HG03342 (cell line): ENCODE measurements around the gene SFSWAP.
"Not testable (repeated sequence)": the region's sequence is repeated elsewhere in the genome, so short reads cannot be mapped to it uniquely, and the experiment has no call there.

Source experiments
- ATAC-seq: cut with Tn5 transposase; IDR thresholded peaks from one replicate; pipeline ENCODE4 v1.9.1; 2021; ENCODE audit warnings: mild to moderate bottlenecking, moderate library complexity; ENCODE audit not compliant: unreplicated experiment

Gene SFSWAP

GRCh38 chr12:131679186-131679585 is 31.7 kb upstream of the SFSWAP start:
- ATAC-seq: not testable (repeated sequence)

- not testable (repeated sequence) for ATAC-seq
Measured at GRCh38 chr12:131679816-131680215, 31.1 kb upstream of the SFSWAP start.

GRCh38 chr12:131680392-131681256 is 30.3 kb upstream of the SFSWAP start:
- not testable (repeated sequence) for ATAC-seq

- no peak for ATAC-seq
Measured at GRCh38 chr12:131681257-131681620, 29.7 kb upstream of the SFSWAP start.

GRCh38 chr12:131681746-131682509 is 29.0 kb upstream of the SFSWAP start:
- ATAC-seq: not testable (repeated sequence)

GRCh38 chr12:131682510-131682895 is 28.4 kb upstream of the SFSWAP start:
- ATAC-seq: no peak

GRCh38 chr12:131683266-131684014 is 27.4 kb upstream of the SFSWAP start:
- ATAC-seq: no peak

- no peak for ATAC-seq
Measured at GRCh38 chr12:131684015-131684725, 26.7 kb upstream of the SFSWAP start.

GRCh38 chr12:131687346-131688125 is 23.4 kb upstream of the SFSWAP start:
- ATAC-seq: no peak

GRCh38 chr12:131688131-131688844 is 22.6 kb upstream of the SFSWAP start:
- no peak for ATAC-seq

- ATAC-seq: no peak
Measured at GRCh38 chr12:131688845-131689154, 22.1 kb upstream of the SFSWAP start.

- no peak for ATAC-seq
Measured at GRCh38 chr12:131690320-131690719, 20.6 kb upstream of the SFSWAP start.

- no peak for ATAC-seq
Measured at GRCh38 chr12:131692431-131692830, 18.5 kb upstream of the SFSWAP start.

GRCh38 chr12:131693149-131693548 is 17.7 kb upstream of the SFSWAP start:
- ATAC-seq: no peak

GRCh38 chr12:131694116-131694838 is 16.6 kb upstream of the SFSWAP start:
- ATAC-seq: no peak

- no peak for ATAC-seq
Measured at GRCh38 chr12:131695968-131696367, 14.9 kb upstream of the SFSWAP start.

GRCh38 chr12:131698286-131698685 is 12.6 kb upstream of the SFSWAP start:
- no peak for ATAC-seq

GRCh38 chr12:131699434-131699833 is 11.5 kb upstream of the SFSWAP start:
- ATAC-seq: no peak

- ATAC-seq: no peak
Measured at GRCh38 chr12:131700271-131700670, 10.6 kb upstream of the SFSWAP start.
